Trophoblast cell (in vitro differentiated cells and primary cell): ENCODE measurements around the gene SLC39A1.

Experiments used
- DNase-seq, 2 donors: peaks; one replicate each; pipeline ENCODE4 v3.0.0-alpha.2; 2016
- H2AFZ ChIP-seq: 2 replicates; pipeline ENCODE4 v1.6.1; 2013; ENCODE audit warnings: low read length, moderate library complexity, mild to moderate bottlenecking; ENCODE audit not compliant: insufficient read depth, poor library complexity
- H2AK5ac ChIP-seq: 2 replicates; pipeline ENCODE4 v1.6.1; 2013; ENCODE audit warnings: mild to moderate bottlenecking, low read length
- H2BK120ac ChIP-seq: 2 replicates; pipeline ENCODE4 v1.6.1; 2013; ENCODE audit warnings: low read length, mild to moderate bottlenecking, moderate library complexity; ENCODE audit not compliant: insufficient read depth, poor library complexity
- H2BK12ac ChIP-seq: 2 replicates; pipeline ENCODE4 v1.6.1; 2013; ENCODE audit warnings: mild to moderate bottlenecking, low read length, moderate library complexity
- H2BK5ac ChIP-seq: 2 replicates; pipeline ENCODE4 v1.6.1; 2013; ENCODE audit warnings: low read length, low read depth, moderate library complexity, mild to moderate bottlenecking; ENCODE audit not compliant: poor library complexity
- H3K14ac ChIP-seq: 2 replicates; pipeline ENCODE4 v1.6.1; 2013; ENCODE audit warnings: mild to moderate bottlenecking, low read length
- H3K18ac ChIP-seq: 2 replicates; pipeline ENCODE4 v1.6.1; 2013; ENCODE audit warnings: mild to moderate bottlenecking, low read length
- H3K23ac ChIP-seq: 2 replicates; pipeline ENCODE4 v1.6.1; 2013; ENCODE audit warnings: low read length
- H3K27ac ChIP-seq: 2 replicates; pipeline ENCODE4 v1.5.1; 2013; ENCODE audit warnings: low read depth, mild to moderate bottlenecking, inconsistent platforms, low read length, moderate library complexity
- H3K27me3 ChIP-seq: 2 replicates; pipeline ENCODE4 v1.6.1; 2013; ENCODE audit warnings: inconsistent platforms, mild to moderate bottlenecking, low read length, moderate library complexity; ENCODE audit not compliant: insufficient read depth
- H3K36me3 ChIP-seq, 2 experiments: 1 replicate in 1 of 2; 2 replicates in 1 of 2; pipeline ENCODE4 v1.6.1; 2013; ENCODE audit warnings: low read length in 2 of 2, mild to moderate bottlenecking in 2 of 2, moderate library complexity in 1 of 2; ENCODE audit not compliant: insufficient read depth in 2 of 2, control insufficient read depth in 1 of 2
- H3K4ac ChIP-seq: 2 replicates; pipeline ENCODE4 v1.6.1; 2013; ENCODE audit warnings: low read depth, mild to moderate bottlenecking, low read length, moderate library complexity
- H3K4me1 ChIP-seq, 2 experiments: 1 replicate in 1 of 2; 2 replicates in 1 of 2; pipeline ENCODE4 v1.6.1; 2013; ENCODE audit warnings: low read length in 2 of 2, mild to moderate bottlenecking in 2 of 2, moderate library complexity in 1 of 2; ENCODE audit not compliant: insufficient read depth in 2 of 2, control insufficient read depth in 1 of 2
- H3K4me2 ChIP-seq: 2 replicates; pipeline ENCODE4 v1.6.1; 2013; ENCODE audit warnings: inconsistent platforms, mild to moderate bottlenecking, low read length, moderate library complexity
- H3K4me3 ChIP-seq: 2 replicates; pipeline ENCODE4 v1.5.1; 2013; ENCODE audit warnings: mild to moderate bottlenecking, low read depth, low read length, inconsistent platforms
- H3K79me1 ChIP-seq: one replicate; pipeline ENCODE4 v1.6.1; 2013; ENCODE audit warnings: low read length
- H3K79me2 ChIP-seq: 2 replicates; pipeline ENCODE4 v1.6.1; 2013; ENCODE audit warnings: low read length, mild to moderate bottlenecking; ENCODE audit not compliant: control insufficient read depth, insufficient read depth, poor library complexity
- H3K9ac ChIP-seq: 2 replicates; pipeline ENCODE4 v1.6.1; 2013; ENCODE audit warnings: mild to moderate bottlenecking, low read length
- H3K9me3 ChIP-seq: 2 replicates; pipeline ENCODE4 v1.6.1; 2013; ENCODE audit warnings: low read depth, mild to moderate bottlenecking, control low read depth, inconsistent platforms, low read length; ENCODE audit not compliant: insufficient read depth
- H4K12ac ChIP-seq: 2 replicates; pipeline ENCODE4 v1.6.1; 2013; ENCODE audit warnings: low read depth, mild to moderate bottlenecking, low read length, moderate library complexity
- H4K8ac ChIP-seq: 2 replicates; pipeline ENCODE4 v1.6.1; 2013; ENCODE audit warnings: low read depth, mild to moderate bottlenecking, low read length, moderate library complexity
- H4K91ac ChIP-seq: one replicate; pipeline ENCODE4 v1.6.1; 2013; ENCODE audit warnings: low read depth, mild to moderate bottlenecking, low read length, moderate library complexity
- WGBS: extraction: QIAGEN DNeasy Blood & Tissue Kit; methylation state at CpG from one replicate; pipeline ENCODE4 v1.1.7; 2013; ENCODE audit warnings: missing lambda C conversion rate; ENCODE audit not compliant: insufficient read length, insufficient coverage; ENCODE audit errors: extremely low coverage; 5-methylcytosine and 5-hydroxymethylcytosine counted together

Gene SLC39A1

DNA sequence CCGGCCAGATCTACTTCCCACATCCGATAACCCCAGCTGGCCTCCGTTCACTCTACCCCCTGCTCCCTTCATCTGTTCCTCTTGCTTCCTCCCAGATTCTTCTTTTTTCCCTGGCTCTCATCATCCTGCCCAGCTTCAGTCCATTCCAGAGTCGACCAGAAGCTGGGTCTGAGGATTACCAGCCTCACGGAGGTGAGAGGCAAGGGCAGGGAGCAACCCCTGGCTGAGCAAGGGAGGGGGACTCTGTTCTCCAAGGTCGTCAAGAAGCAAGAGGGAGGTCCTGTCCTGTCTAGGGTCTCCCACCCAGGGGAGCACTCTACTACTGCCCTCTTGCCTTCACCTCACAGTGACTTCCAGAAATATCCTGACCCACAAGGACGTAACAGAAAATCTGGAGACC lies 10.2 kb upstream of the SLC39A1 start:
- no CpG with 5 or more reads among the region's 7 CpGs for WGBS

DNA sequence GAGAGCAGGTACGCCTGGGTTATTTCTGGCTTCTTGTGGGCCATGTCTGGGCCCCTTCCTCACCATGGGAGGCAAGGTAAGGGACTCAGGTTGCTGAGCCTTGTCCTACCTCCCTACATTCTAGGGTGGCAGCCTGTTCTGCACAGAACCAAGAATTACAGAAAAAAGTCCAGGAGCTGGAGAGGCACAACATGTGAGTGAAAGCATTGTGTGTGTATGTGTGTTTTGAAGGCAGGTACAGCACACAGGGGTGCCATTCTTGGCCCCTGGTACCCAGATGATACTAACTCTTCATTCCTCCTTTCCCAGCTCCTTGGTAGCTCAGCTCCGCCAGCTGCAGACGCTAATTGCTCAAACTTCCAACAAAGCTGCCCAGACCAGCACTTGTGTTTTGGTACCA lies 9.7 kb upstream of the SLC39A1 start:
- Histone ChIP-seq H3K27ac (no peak overlapping the region), H4K8ac (no peak overlapping the region), H3K4me3 (no peak overlapping the region), H3K4me2 (no peak overlapping the region), H4K91ac (no peak overlapping the region), H3K36me3 (peaks cover 20 to 26% of the 10 kb centered on the region in 2 experiments), H3K18ac (no peak overlapping the region), H2BK12ac (no peak overlapping the region), H3K4me1 (peaks cover 4% of the 10 kb centered on the region in 2 experiments), H4K12ac (no peak overlapping the region), H2BK120ac (no peak overlapping the region), H3K79me1 (peaks cover 9% of the 10 kb centered on the region), H3K79me2 (peaks cover 10% of the 10 kb centered on the region), H3K23ac (no peak overlapping the region), H2AK5ac (no peak overlapping the region), H2BK5ac (no peak overlapping the region), H2AFZ (no peak overlapping the region), H3K14ac (no peak overlapping the region), H3K9me3 (peaks cover 2% of the 10 kb centered on the region), H3K4ac (no peak overlapping the region), H3K9ac (no peak overlapping the region), H3K27me3 (no peaks in the 10 kb centered on the region)
- DNase-seq = no peak
- WGBS = no CpG with 5 or more reads among the region's 3 CpGs

More for the DNA sequence above, 10.2 kb upstream of the SLC39A1 start:
- H2BK120ac ChIP-seq = no peak overlapping the region
- H4K12ac ChIP-seq = no peak overlapping the region
- peaks cover 20 to 26% of the 10 kb centered on the region in 2 experiments for H3K36me3 ChIP-seq
- H4K91ac ChIP-seq = no peak overlapping the region
- H3K27me3 ChIP-seq = no peaks in the 10 kb centered on the region
- H4K8ac ChIP-seq = no peak overlapping the region
- H3K4ac ChIP-seq = no peak overlapping the region
- no peak overlapping the region for H2AFZ ChIP-seq
- no peak overlapping the region for H2BK5ac ChIP-seq
- H3K4me1 ChIP-seq = peaks cover under 1% of the 10 kb centered on the region in 2 experiments
- H2AK5ac ChIP-seq = no peak overlapping the region
- H3K4me3 ChIP-seq = no peak overlapping the region
- H3K9me3 ChIP-seq = peaks cover 2% of the 10 kb centered on the region
- H3K23ac ChIP-seq = no peak overlapping the region
- no peak overlapping the region for H3K27ac ChIP-seq
- H2BK12ac ChIP-seq = no peak overlapping the region
- H3K4me2 ChIP-seq = no peak overlapping the region
- H3K14ac ChIP-seq = no peak overlapping the region
- no peak overlapping the region for H3K18ac ChIP-seq
- H3K79me2 ChIP-seq = peaks cover 10% of the 10 kb centered on the region
- H3K9ac ChIP-seq = no peak overlapping the region
- H3K79me1 ChIP-seq = peaks cover 9% of the 10 kb centered on the region
- no peak for DNase-seq

DNA sequence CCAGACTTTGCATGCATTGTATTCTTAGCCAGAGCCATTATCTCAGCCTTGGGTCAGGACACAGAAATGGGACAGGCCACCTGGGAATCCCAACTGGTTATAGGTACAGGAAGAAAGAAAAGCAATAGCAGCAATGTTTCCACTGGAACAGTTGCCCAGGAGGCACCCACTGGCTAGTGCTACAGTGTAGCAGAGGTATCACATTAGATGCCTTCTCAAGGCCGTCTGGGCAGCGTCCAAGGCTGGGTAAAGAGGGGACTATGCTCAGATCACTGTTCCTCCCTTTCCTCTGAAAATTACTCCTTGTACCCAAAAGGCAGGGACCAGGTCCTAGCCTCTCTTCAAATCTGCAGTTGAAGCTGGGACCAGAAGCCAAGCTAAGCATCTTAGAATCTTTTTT lies 7.0 kb upstream of the SLC39A1 start:
- no peaks in the 10 kb centered on the region for H3K27me3 ChIP-seq
- H2BK5ac ChIP-seq = no peak overlapping the region
- no peak overlapping the region for H3K9ac ChIP-seq
- no peak overlapping the region for H2BK12ac ChIP-seq
- peaks cover 3% of the 10 kb centered on the region for H3K79me2 ChIP-seq
- WGBS = no CpG with 5 or more reads among the region's 2 CpGs
- no peak overlapping the region for H3K4ac ChIP-seq
- H4K91ac ChIP-seq = no peak overlapping the region
- H2BK120ac ChIP-seq = no peak overlapping the region
- no peak overlapping the region for H2AK5ac ChIP-seq
- H3K9me3 ChIP-seq = peaks cover 2% of the 10 kb centered on the region
- H3K4me3 ChIP-seq = no peak overlapping the region
- H3K18ac ChIP-seq = no peak overlapping the region
- H4K12ac ChIP-seq = no peak overlapping the region
- no peak overlapping the region for H3K27ac ChIP-seq
- H3K4me2 ChIP-seq = no peak overlapping the region
- DNase-seq = no peak
- H3K36me3 ChIP-seq = peaks cover 15 to 20% of the 10 kb centered on the region in 2 experiments
- no peak overlapping the region for H3K23ac ChIP-seq
- H3K4me1 ChIP-seq = peaks cover 6 to 10% of the 10 kb centered on the region in 2 experiments
- H4K8ac ChIP-seq = no peak overlapping the region
- peaks cover 9% of the 10 kb centered on the region for H3K79me1 ChIP-seq
- H2AFZ ChIP-seq = no peak overlapping the region
- no peak overlapping the region for H3K14ac ChIP-seq

DNA sequence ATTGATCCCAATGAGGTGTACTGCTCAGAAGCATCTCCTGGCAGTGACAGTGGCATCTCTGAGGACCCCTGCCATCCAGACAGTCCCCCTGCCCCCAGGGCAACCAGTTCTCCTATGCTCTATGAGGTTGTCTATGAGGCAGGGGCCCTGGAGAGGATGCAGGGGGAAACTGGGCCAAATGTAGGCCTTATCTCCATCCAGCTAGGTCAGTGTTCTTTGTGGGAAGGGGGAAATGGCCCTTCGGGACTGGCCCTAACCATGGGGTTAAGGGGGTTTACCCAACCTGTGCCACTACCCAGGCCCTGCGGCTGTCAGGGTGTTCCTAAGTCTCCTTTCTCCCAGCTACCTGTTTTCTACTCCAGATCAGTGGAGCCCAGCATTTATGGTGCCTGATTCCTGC lies 5.6 kb upstream of the SLC39A1 start:
- Histone ChIP-seq H3K9me3 (peaks cover 2% of the 10 kb centered on the region), H3K14ac (no peak overlapping the region), H3K4me2 (no peak overlapping the region), H2AFZ (no peak overlapping the region), H4K12ac (no peak overlapping the region), H3K79me2 (peaks cover 3% of the 10 kb centered on the region), H3K9ac (no peak overlapping the region), H2BK120ac (no peak overlapping the region), H3K36me3 (peaks cover 8 to 12% of the 10 kb centered on the region in 2 experiments), H2BK12ac (no peak overlapping the region), H3K23ac (no peak overlapping the region), H3K4ac (no peak overlapping the region), H2BK5ac (no peak overlapping the region), H3K18ac (no peak overlapping the region), H3K79me1 (peaks cover 12% of the 10 kb centered on the region), H4K91ac (no peak overlapping the region), H2AK5ac (no peak overlapping the region), H3K27ac (no peak overlapping the region), H3K27me3 (no peaks in the 10 kb centered on the region), H3K4me1 (peaks cover 6 to 10% of the 10 kb centered on the region in 2 experiments), H4K8ac (no peak overlapping the region), H3K4me3 (no peak overlapping the region)
- WGBS = no CpG with 5 or more reads among the region's 2 CpGs
- no peak for DNase-seq
